Measurements from ENCODE around the gene HLA-DPB1. TPM values are rescaled to one million over a fixed set of nuclear protein-coding genes. Genes with fewer than 3 reads are reported as not detected.

The HLA-DPB1 gene
- total and polyA plus RNA-seq, 8 donors = 15.2 to 326 (median 26.8) TPM

DNA sequence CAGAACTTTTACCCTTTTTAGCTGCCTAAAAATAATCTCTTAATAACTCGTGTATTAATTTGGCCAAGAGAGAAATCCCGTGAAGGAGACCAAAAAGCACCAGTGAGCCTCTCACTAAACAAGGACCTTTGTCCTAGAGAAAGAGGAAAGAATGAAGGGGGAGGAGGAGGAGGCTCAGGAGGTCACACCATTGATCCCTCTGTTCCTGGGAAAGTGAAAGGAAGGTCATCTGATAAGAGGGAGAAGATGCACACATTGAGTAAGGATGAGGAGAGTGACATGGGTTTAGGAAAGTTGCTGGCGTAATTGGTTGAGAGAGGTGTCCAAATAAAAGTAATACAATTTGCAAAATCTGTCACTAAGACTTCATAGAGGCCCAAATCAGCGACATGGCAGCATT lies 49.2 kb downstream of the HLA-DPB1 start:
- no peak overlapping the region for H3K27ac ChIP-seq
- no peak overlapping the region for H3K4me3 ChIP-seq
- peaks cover 0 to 16% of the 10 kb centered on the region in 2 donors for H3K27me3 ChIP-seq
- DNase-seq (no peak), ATAC-seq (no peak)
- intact Hi-C loops (cut with DNase I) = no loop called here
- H3K4me1 ChIP-seq = no peaks in the 10 kb centered on the region
- TF ChIP-seq, protein P1, sequence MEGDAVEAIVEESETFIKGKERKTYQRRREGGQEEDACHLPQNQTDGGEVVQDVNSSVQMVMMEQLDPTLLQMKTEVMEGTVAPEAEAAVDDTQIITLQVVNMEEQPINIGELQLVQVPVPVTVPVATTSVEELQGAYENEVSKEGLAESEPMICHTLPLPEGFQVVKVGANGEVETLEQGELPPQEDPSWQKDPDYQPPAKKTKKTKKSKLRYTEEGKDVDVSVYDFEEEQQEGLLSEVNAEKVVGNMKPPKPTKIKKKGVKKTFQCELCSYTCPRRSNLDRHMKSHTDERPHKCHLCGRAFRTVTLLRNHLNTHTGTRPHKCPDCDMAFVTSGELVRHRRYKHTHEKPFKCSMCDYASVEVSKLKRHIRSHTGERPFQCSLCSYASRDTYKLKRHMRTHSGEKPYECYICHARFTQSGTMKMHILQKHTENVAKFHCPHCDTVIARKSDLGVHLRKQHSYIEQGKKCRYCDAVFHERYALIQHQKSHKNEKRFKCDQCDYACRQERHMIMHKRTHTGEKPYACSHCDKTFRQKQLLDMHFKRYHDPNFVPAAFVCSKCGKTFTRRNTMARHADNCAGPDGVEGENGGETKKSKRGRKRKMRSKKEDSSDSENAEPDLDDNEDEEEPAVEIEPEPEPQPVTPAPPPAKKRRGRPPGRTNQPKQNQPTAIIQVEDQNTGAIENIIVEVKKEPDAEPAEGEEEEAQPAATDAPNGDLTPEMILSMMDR (IDR thresholded peaks at IDR 0.05) = no peak
- H3K36me3 ChIP-seq = no peaks in the 10 kb centered on the region
- peaks cover 0 to 16% of the 10 kb centered on the region in 2 donors for H3K9me3 ChIP-seq

DNA sequence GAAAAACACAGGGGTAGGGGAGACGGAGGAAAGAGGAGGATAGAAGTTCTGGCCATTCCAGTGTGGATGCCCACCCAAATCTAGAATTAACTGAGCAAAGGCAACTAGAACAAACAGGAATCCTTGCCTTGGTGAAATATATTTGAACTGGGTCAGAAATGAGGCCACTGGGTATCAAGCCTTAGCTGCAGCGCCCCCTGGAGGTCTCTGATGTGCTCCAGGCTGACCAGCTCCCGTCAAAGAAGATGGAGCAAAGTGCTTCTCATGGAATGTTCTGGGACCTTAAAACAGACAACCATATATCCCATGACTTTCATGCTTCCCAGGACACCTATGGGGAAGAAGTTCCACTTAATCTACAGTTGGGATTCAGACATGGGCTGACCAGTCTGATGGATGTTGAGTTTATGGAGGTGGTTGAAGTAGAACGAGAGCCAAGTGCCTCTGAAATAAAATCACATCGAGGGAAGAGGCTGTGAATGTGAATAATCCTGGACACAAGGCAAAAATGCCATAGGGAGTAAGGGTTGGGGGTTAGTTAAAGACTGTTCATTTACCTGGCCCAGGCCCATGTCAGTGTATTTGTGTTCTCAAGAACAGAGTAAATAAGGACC lies 50.4 kb downstream of the HLA-DPB1 start:
- Histone ChIP-seq H3K4me1 (no peaks in the 10 kb centered on the region), H3K4me3 (no peak overlapping the region), H3K36me3 (no peaks in the 10 kb centered on the region), H3K9me3 (peaks cover 0 to 16% of the 10 kb centered on the region in 2 donors), H3K27ac (no peak overlapping the region), H3K27me3 (peaks cover 0 to 11% of the 10 kb centered on the region in 2 donors)
- ATAC-seq = peak; percentile 90
- intact Hi-C loops (cut with DNase I) = no loop called here
- peak in 3 of 4 donors; percentile 46 to 87 (median 70) for DNase-seq
- TF ChIP-seq, protein P1 (IDR thresholded peaks at IDR 0.05) = peak; percentile 66 to 79

DNA sequence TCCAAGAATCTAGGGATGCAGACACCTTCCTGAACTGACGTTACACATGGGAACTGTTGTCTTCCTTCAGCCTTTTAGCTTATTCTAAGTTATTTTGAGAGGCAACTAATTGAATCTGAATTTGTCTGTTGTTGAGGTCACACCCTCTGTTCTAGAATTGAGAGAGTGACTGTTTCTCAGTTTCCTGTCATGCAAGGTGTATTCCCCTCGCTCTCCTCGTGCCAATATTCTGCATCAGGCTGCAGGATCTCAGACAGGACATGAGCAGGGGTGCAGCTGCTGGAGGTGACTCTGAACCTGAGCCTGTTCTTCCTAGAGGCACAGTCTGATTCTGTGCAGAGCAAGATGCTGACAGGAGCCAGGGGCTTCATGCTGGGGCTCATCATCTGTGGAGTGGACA lies 52.5 kb downstream of the HLA-DPB1 start:
- H3K9me3 ChIP-seq = peaks cover 0 to 13% of the 10 kb centered on the region in 2 donors
- H3K36me3 ChIP-seq = no peaks in the 10 kb centered on the region
- H3K4me1 ChIP-seq = no peaks in the 10 kb centered on the region
- TF ChIP-seq, protein P1 (IDR thresholded peaks at IDR 0.05) = no peak
- intact Hi-C loops (cut with DNase I) = no loop called here
- no peak for DNase-seq
- peaks cover 0 to 9% of the 10 kb centered on the region in 2 donors for H3K27me3 ChIP-seq
- H3K27ac ChIP-seq = no peak overlapping the region
- H3K4me3 ChIP-seq = no peak overlapping the region
- ATAC-seq = no peak

DNA sequence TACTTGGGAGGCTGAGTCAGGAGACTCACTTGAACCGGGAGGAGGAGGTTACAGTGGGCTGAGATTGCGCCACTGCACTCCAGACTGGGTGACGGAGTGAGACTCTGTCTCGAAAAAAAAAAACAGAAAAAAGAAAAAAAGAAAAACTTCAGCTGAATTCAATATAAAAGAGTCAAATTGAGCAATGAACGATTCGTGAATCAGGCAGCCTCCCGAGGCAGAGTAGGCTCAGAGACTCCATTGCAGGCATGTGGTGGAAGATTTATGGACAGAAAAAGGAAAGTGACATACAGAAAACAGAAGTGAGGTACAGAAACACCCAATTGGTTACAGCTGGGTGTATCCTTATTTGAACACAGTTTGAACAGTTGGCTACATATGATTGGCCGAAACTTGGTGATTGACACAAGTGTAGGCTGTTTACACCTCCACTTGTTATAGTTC lies 56.3 kb downstream of the HLA-DPB1 start:
- intact Hi-C loops (cut with DNase I) = no loop called here
- no peak for ATAC-seq
- peak overlapping the region in 1 of 2 donors; percentile 37 for H3K27ac ChIP-seq
- H3K36me3 ChIP-seq = no peaks in the 10 kb centered on the region
- H3K4me3 ChIP-seq = no peak overlapping the region
- TF ChIP-seq, protein P1 (IDR thresholded peaks at IDR 0.05) = no peak
- H3K4me1 ChIP-seq = no peaks in the 10 kb centered on the region
- peaks cover 0 to 5% of the 10 kb centered on the region in 2 donors for H3K27me3 ChIP-seq
- no peak for DNase-seq
- no peaks in the 10 kb centered on the region for H3K9me3 ChIP-seq

DNA sequence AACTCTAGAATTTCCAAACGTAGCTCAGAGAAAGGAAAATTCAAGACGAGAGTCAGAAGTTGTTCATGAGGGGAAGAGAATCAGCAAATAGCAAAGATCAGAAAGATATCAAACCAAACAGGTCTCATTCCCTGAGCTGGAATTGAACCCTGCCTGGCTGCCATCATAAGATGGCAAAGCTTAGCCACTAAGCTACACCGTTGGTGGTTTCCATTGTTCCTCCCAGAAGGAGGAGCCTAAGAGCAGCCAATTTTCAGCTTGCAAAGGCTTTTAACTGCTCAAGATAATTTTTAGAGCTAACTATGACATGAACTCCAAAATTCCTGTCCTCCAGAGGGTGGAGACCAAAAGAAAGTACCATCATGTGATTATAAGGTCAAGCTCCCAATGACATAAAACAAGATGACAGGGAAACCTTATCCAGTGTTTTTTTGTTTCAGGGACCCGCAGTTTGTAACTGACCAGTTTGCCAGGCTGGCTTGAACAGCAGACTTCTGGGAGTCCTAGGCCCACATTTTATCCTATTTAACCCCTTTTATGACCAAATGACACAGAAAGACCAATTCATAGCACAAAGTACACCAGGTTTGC lies 60.6 kb downstream of the HLA-DPB1 start:
- intact Hi-C loops (cut with DNase I) = no loop called here
- H3K4me3 ChIP-seq = no peak overlapping the region
- H3K27me3 ChIP-seq = no peaks in the 10 kb centered on the region
- DNase-seq (no peak), ATAC-seq (no peak)
- no peaks in the 10 kb centered on the region for H3K36me3 ChIP-seq
- H3K27ac ChIP-seq = no peak overlapping the region
- no peaks in the 10 kb centered on the region for H3K4me1 ChIP-seq
- TF ChIP-seq, protein P1 (IDR thresholded peaks at IDR 0.05) = no peak
- no peaks in the 10 kb centered on the region for H3K9me3 ChIP-seq

Other genes with a start within 250 kb of the HLA-DPB1 start
- gene TAP2, start 237.3 kb upstream of the HLA-DPB1 start, total RNA-seq = 10 to 100 TPM; 75.9 to 90.0 TPM
- 10 to 100 TPM; 14.3 to 24.7 (median 15.9) TPM for gene TAP2, start 237.3 kb upstream of the HLA-DPB1 start, polyA plus RNA-seq (ENCODE audit: insufficient read length in 6 of 6)
- gene PSMB8, start 231.9 kb upstream of the HLA-DPB1 start, total RNA-seq = 100 to 1,000 TPM in 1 of 2 donors, 10 to 100 TPM in 1; 93.6 to 122 TPM
- 10 to 100 TPM; 37.9 to 46.2 (median 41.4) TPM for gene PSMB8, start 231.9 kb upstream of the HLA-DPB1 start, polyA plus RNA-seq (ENCODE audit: insufficient read length in 6 of 6)
- gene TAP1, start 222.3 kb upstream of the HLA-DPB1 start, total RNA-seq = 10 to 100 TPM; 79.3 to 99.2 TPM
- gene TAP1, start 222.3 kb upstream of the HLA-DPB1 start, polyA plus RNA-seq (ENCODE audit: insufficient read length in 6 of 6) = 10 to 100 TPM; 19.0 to 22.5 (median 20.1) TPM
- 10 to 100 TPM; 50.0 to 67.9 TPM for gene PSMB9, start 221.8 kb upstream of the HLA-DPB1 start, total RNA-seq
- 10 to 100 TPM; 12.9 to 17.9 (median 15.4) TPM for gene PSMB9, start 221.8 kb upstream of the HLA-DPB1 start, polyA plus RNA-seq (ENCODE audit: insufficient read length in 6 of 6)
- 10 to 100 TPM; 59.0 to 91.0 TPM for gene HLA-DMB, start 135.0 kb upstream of the HLA-DPB1 start, total RNA-seq
- gene HLA-DMB, start 135.0 kb upstream of the HLA-DPB1 start, polyA plus RNA-seq (ENCODE audit: insufficient read length in 6 of 6) = 10 to 100 TPM in 3 of 6 donors, 1 to 10 TPM in 3; 7.4 to 12.0 (median 9.6) TPM
- gene HLA-DMA, start 122.9 kb upstream of the HLA-DPB1 start, total RNA-seq = 100 to 1,000 TPM; 128 to 159 TPM
- gene HLA-DMA, start 122.9 kb upstream of the HLA-DPB1 start, polyA plus RNA-seq (ENCODE audit: insufficient read length in 6 of 6) = 10 to 100 TPM in 5 of 6 donors, 1 to 10 TPM in 1; 9.4 to 26.3 (median 17.1) TPM
- 100 to 1,000 TPM; 125 to 174 TPM for gene BRD2, start 107.4 kb upstream of the HLA-DPB1 start, total RNA-seq
- gene BRD2, start 107.4 kb upstream of the HLA-DPB1 start, polyA plus RNA-seq (ENCODE audit: insufficient read length in 6 of 6) = 100 to 1,000 TPM; 282 to 317 (median 302) TPM
- gene HLA-DOA, start 66.4 kb upstream of the HLA-DPB1 start, total RNA-seq = 10 to 100 TPM; 15.3 to 20.6 TPM
- 1 to 10 TPM; 1.8 to 3.3 (median 2.9) TPM for gene HLA-DOA, start 66.4 kb upstream of the HLA-DPB1 start, polyA plus RNA-seq (ENCODE audit: insufficient read length in 6 of 6)
- gene HLA-DPA1, start 2.3 kb upstream of the HLA-DPB1 start, total RNA-seq = 100 to 1,000 TPM; 354 to 476 TPM
- 10 to 100 TPM; 14.9 to 46.7 (median 32.0) TPM for gene HLA-DPA1, start 2.3 kb upstream of the HLA-DPB1 start, polyA plus RNA-seq (ENCODE audit: insufficient read length in 6 of 6)
- under 1 TPM; 0.45 to 0.87 TPM for gene COL11A2, start 116.5 kb downstream of the HLA-DPB1 start, total RNA-seq
- gene COL11A2, start 116.5 kb downstream of the HLA-DPB1 start, polyA plus RNA-seq (ENCODE audit: insufficient read length in 6 of 6) = 1 to 10 TPM; 2.6 to 9.5 (median 4.1) TPM
- 10 to 100 TPM; 35.4 to 37.1 TPM for gene RXRB, start 124.7 kb downstream of the HLA-DPB1 start, total RNA-seq
- 10 to 100 TPM; 55.1 to 76.2 (median 62.9) TPM for gene RXRB, start 124.7 kb downstream of the HLA-DPB1 start, polyA plus RNA-seq (ENCODE audit: insufficient read length in 6 of 6)
- 100 to 1,000 TPM; 131 to 149 TPM for gene SLC39A7, start 124.9 kb downstream of the HLA-DPB1 start, total RNA-seq
- 100 to 1,000 TPM in 2 of 6 donors, 10 to 100 TPM in 4; 71.9 to 103 (median 98.8) TPM for gene SLC39A7, start 124.9 kb downstream of the HLA-DPB1 start, polyA plus RNA-seq (ENCODE audit: insufficient read length in 6 of 6)
- gene HSD17B8, start 128.7 kb downstream of the HLA-DPB1 start, total RNA-seq = 10 to 100 TPM; 13.5 to 14.0 TPM
- gene HSD17B8, start 128.7 kb downstream of the HLA-DPB1 start, polyA plus RNA-seq (ENCODE audit: insufficient read length in 6 of 6) = 10 to 100 TPM; 15.9 to 27.0 (median 22.4) TPM
- gene RING1, start 132.5 kb downstream of the HLA-DPB1 start, total RNA-seq = 10 to 100 TPM; 37.4 to 41.4 TPM
- 10 to 100 TPM; 53.7 to 70.6 (median 59.9) TPM for gene RING1, start 132.5 kb downstream of the HLA-DPB1 start, polyA plus RNA-seq (ENCODE audit: insufficient read length in 6 of 6)
- 10 to 100 TPM; 46.2 to 54.2 TPM for gene VPS52, start 195.9 kb downstream of the HLA-DPB1 start, total RNA-seq
- 10 to 100 TPM; 75.7 to 92.5 (median 86.3) TPM for gene VPS52, start 195.9 kb downstream of the HLA-DPB1 start, polyA plus RNA-seq (ENCODE audit: insufficient read length in 6 of 6)
- gene RPS18, start 196.1 kb downstream of the HLA-DPB1 start, total RNA-seq = 1,000 to 10,000 TPM; 1,881 to 1,887 TPM
- 1,000 to 10,000 TPM; 3,694 to 4,273 (median 4,148) TPM for gene RPS18, start 196.1 kb downstream of the HLA-DPB1 start, polyA plus RNA-seq (ENCODE audit: insufficient read length in 6 of 6)
- gene B3GALT4, start 201.1 kb downstream of the HLA-DPB1 start, total RNA-seq = 10 to 100 TPM; 12.7 to 12.9 TPM
- gene B3GALT4, start 201.1 kb downstream of the HLA-DPB1 start, polyA plus RNA-seq (ENCODE audit: insufficient read length in 6 of 6) = 1 to 10 TPM; 3.5 to 5.0 (median 4.1) TPM
- gene WDR46, start 213.2 kb downstream of the HLA-DPB1 start, total RNA-seq = 10 to 100 TPM; 26.6 to 42.0 TPM
- gene WDR46, start 213.2 kb downstream of the HLA-DPB1 start, polyA plus RNA-seq (ENCODE audit: insufficient read length in 6 of 6) = 10 to 100 TPM; 59.7 to 89.8 (median 65.8) TPM
- 10 to 100 TPM; 37.7 to 43.0 TPM for gene PFDN6, start 213.6 kb downstream of the HLA-DPB1 start, total RNA-seq
- 10 to 100 TPM; 50.4 to 55.3 (median 51.2) TPM for gene PFDN6, start 213.6 kb downstream of the HLA-DPB1 start, polyA plus RNA-seq (ENCODE audit: insufficient read length in 6 of 6)
- 10 to 100 TPM; 83.3 to 94.6 TPM for gene RGL2, start 223.0 kb downstream of the HLA-DPB1 start, total RNA-seq
- gene RGL2, start 223.0 kb downstream of the HLA-DPB1 start, polyA plus RNA-seq (ENCODE audit: insufficient read length in 6 of 6) = 100 to 1,000 TPM; 133 to 157 (median 140) TPM
- gene TAPBP, start 238.1 kb downstream of the HLA-DPB1 start, total RNA-seq = 100 to 1,000 TPM; 227 to 243 TPM
- 10 to 100 TPM; 41.5 to 60.2 (median 45.1) TPM for gene TAPBP, start 238.1 kb downstream of the HLA-DPB1 start, polyA plus RNA-seq (ENCODE audit: insufficient read length in 6 of 6)
- 10 to 100 TPM; 17.3 to 22.6 TPM for gene ZBTB22, start 241.8 kb downstream of the HLA-DPB1 start, total RNA-seq
- 10 to 100 TPM; 21.8 to 29.3 (median 25.5) TPM for gene ZBTB22, start 241.8 kb downstream of the HLA-DPB1 start, polyA plus RNA-seq (ENCODE audit: insufficient read length in 6 of 6)
- gene DAXX, start 247.0 kb downstream of the HLA-DPB1 start, total RNA-seq = 10 to 100 TPM; 33.6 to 42.0 TPM
- gene DAXX, start 247.0 kb downstream of the HLA-DPB1 start, polyA plus RNA-seq (ENCODE audit: insufficient read length in 6 of 6) = 10 to 100 TPM; 44.8 to 62.5 (median 54.2) TPM

All from left lung (tissue), 10 donors.